MG63 (cell line): ENCODE results near the gene SORCS2. TPM values are rescaled to one million over a fixed set of nuclear protein-coding genes. Genes with fewer than 3 reads are reported as not detected.

Source experiments
- DNase-seq: peaks from one replicate; pipeline ENCODE4 v3.0.0-alpha.2; 2020
- H3K27me3 ChIP-seq: fragments of 250-450 bp; sonication (Bioruptor Pico); 2 replicates; pipeline ENCODE4 v1.5.1; 2020; ENCODE audit warnings: mild to moderate bottlenecking, moderate library complexity
- H3K36me3 ChIP-seq: fragments of 250-450 bp; sonication (Bioruptor Pico); 2 replicates; pipeline ENCODE4 v1.5.1; 2020; ENCODE audit warnings: mild to moderate bottlenecking, moderate library complexity
- H3K4me3 ChIP-seq: fragments of 250-450 bp; sonication (Bioruptor Pico); 2 replicates; pipeline ENCODE4 v1.5.1; 2020; ENCODE audit warnings: mild to moderate bottlenecking, moderate library complexity
- H3K9me3 ChIP-seq: fragments of 250-450 bp; sonication (Bioruptor Pico); 2 replicates; pipeline ENCODE4 v1.5.1; 2020; ENCODE audit warnings: mild to moderate bottlenecking, moderate library complexity
- total RNA-seq: library from RNA; depleted of rRNA; stranded (reverse); fragments of >200 nt; shearing (Covaris generic); gene quantifications from 2 replicates; pipeline ENCODE4 v1.2.3, GENCODE V29; 2014; ENCODE audit warnings: low replicate concordance

Gene SORCS2
- total RNA-seq, 1 experiment from 2014 or later = 1.5 TPM

GRCh38 chr4:7763106-7763505, 570.8 kb downstream of the SORCS2 start:
- H3K4me3 ChIP-seq = no peak overlapping the region
- H3K9me3 ChIP-seq = no peaks in the 10 kb centered on the region
- peaks cover 16% of the 10 kb centered on the region for H3K36me3 ChIP-seq
- no peaks in the 10 kb centered on the region for H3K27me3 ChIP-seq
- no peak for DNase-seq

- no peak overlapping the region for H3K4me3 ChIP-seq
- no peaks in the 10 kb centered on the region for H3K9me3 ChIP-seq
- H3K27me3 ChIP-seq = no peaks in the 10 kb centered on the region
- peaks cover 20% of the 10 kb centered on the region for H3K36me3 ChIP-seq
- no peak for DNase-seq
Observed at GRCh38 chr4:7763788-7764187, 571.5 kb downstream of the SORCS2 start.

- peaks cover 23% of the 10 kb centered on the region for H3K36me3 ChIP-seq
- no peak for DNase-seq
- H3K4me3 ChIP-seq = no peak overlapping the region
- no peaks in the 10 kb centered on the region for H3K27me3 ChIP-seq
- no peaks in the 10 kb centered on the region for H3K9me3 ChIP-seq
Observed at GRCh38 chr4:7764466-7764865, 572.1 kb downstream of the SORCS2 start.

- Histone ChIP-seq H3K27me3 (no peaks in the 10 kb centered on the region), H3K36me3 (peaks cover 23% of the 10 kb centered on the region), H3K4me3 (no peak overlapping the region), H3K9me3 (no peaks in the 10 kb centered on the region)
- no peak for DNase-seq
Observed at GRCh38 chr4:7765666-7766065, 573.3 kb downstream of the SORCS2 start.

- Histone ChIP-seq H3K36me3 (peaks cover 18% of the 10 kb centered on the region), H3K27me3 (no peaks in the 10 kb centered on the region), H3K4me3 (no peak overlapping the region), H3K9me3 (no peaks in the 10 kb centered on the region)
- no peak for DNase-seq
Observed at GRCh38 chr4:7766086-7766485, 573.7 kb downstream of the SORCS2 start.

GRCh38 chr4:7766661-7767345, 574.5 kb downstream of the SORCS2 start:
- no peaks in the 10 kb centered on the region for H3K27me3 ChIP-seq
- peaks cover 13% of the 10 kb centered on the region for H3K36me3 ChIP-seq
- no peaks in the 10 kb centered on the region for H3K9me3 ChIP-seq
- no peak overlapping the region for H3K4me3 ChIP-seq
- no peak for DNase-seq

- no peaks in the 10 kb centered on the region for H3K9me3 ChIP-seq
- DNase-seq = no peak
- no peaks in the 10 kb centered on the region for H3K27me3 ChIP-seq
- H3K4me3 ChIP-seq = no peak overlapping the region
- H3K36me3 ChIP-seq = peaks cover 13% of the 10 kb centered on the region
Observed at GRCh38 chr4:7767526-7767925, 575.2 kb downstream of the SORCS2 start.

- peaks cover 13% of the 10 kb centered on the region for H3K36me3 ChIP-seq
- H3K27me3 ChIP-seq = no peaks in the 10 kb centered on the region
- H3K9me3 ChIP-seq = no peaks in the 10 kb centered on the region
- DNase-seq = no peak
- no peak overlapping the region for H3K4me3 ChIP-seq
Observed at GRCh38 chr4:7767966-7768365, 575.6 kb downstream of the SORCS2 start.

- no peaks in the 10 kb centered on the region for H3K27me3 ChIP-seq
- no peaks in the 10 kb centered on the region for H3K9me3 ChIP-seq
- no peak for DNase-seq
- peaks cover 13% of the 10 kb centered on the region for H3K36me3 ChIP-seq
- no peak overlapping the region for H3K4me3 ChIP-seq
Observed at GRCh38 chr4:7768736-7769135, 576.4 kb downstream of the SORCS2 start.

- peaks cover 13% of the 10 kb centered on the region for H3K36me3 ChIP-seq
- H3K9me3 ChIP-seq = no peaks in the 10 kb centered on the region
- no peak overlapping the region for H3K4me3 ChIP-seq
- no peak for DNase-seq
- H3K27me3 ChIP-seq = no peaks in the 10 kb centered on the region
Observed at GRCh38 chr4:7769396-7770223, 577.3 kb downstream of the SORCS2 start.

- DNase-seq = no peak
- Histone ChIP-seq H3K36me3 (peaks cover 13% of the 10 kb centered on the region), H3K27me3 (no peaks in the 10 kb centered on the region), H3K9me3 (no peaks in the 10 kb centered on the region), H3K4me3 (no peak overlapping the region)
Observed at GRCh38 chr4:7770224-7771050, 578.1 kb downstream of the SORCS2 start.

- Histone ChIP-seq H3K36me3 (peaks cover 15% of the 10 kb centered on the region), H3K9me3 (no peaks in the 10 kb centered on the region), H3K27me3 (no peaks in the 10 kb centered on the region), H3K4me3 (no peak overlapping the region)
- DNase-seq = no peak
Observed at GRCh38 chr4:7771056-7771455, 578.7 kb downstream of the SORCS2 start.

- H3K9me3 ChIP-seq = no peaks in the 10 kb centered on the region
- no peaks in the 10 kb centered on the region for H3K27me3 ChIP-seq
- peaks cover 15% of the 10 kb centered on the region for H3K36me3 ChIP-seq
- DNase-seq = no peak
- no peak overlapping the region for H3K4me3 ChIP-seq
Observed at GRCh38 chr4:7771541-7772507, 579.5 kb downstream of the SORCS2 start.

- no peaks in the 10 kb centered on the region for H3K9me3 ChIP-seq
- peaks cover 13% of the 10 kb centered on the region for H3K36me3 ChIP-seq
- no peak for DNase-seq
- H3K27me3 ChIP-seq = no peaks in the 10 kb centered on the region
- no peak overlapping the region for H3K4me3 ChIP-seq
Observed at GRCh38 chr4:7772711-7773385, 580.5 kb downstream of the SORCS2 start.

- H3K4me3 ChIP-seq = no peak overlapping the region
- H3K27me3 ChIP-seq = no peaks in the 10 kb centered on the region
- peaks cover 18% of the 10 kb centered on the region for H3K36me3 ChIP-seq
- no peak for DNase-seq
- no peaks in the 10 kb centered on the region for H3K9me3 ChIP-seq
Observed at GRCh38 chr4:7773401-7774180, 581.3 kb downstream of the SORCS2 start.
